CD4-positive, alpha-beta T cell treated with Interleukin-1 beta for 1 hour (primary cell): Measurements from ENCODE around the gene AP2A1.
"Not testable (repeated sequence)": the region's sequence is repeated elsewhere in the genome, so short reads cannot be mapped to it uniquely, and the experiment has no call there.

Experiments used
- DNase-seq, 2 donors: peaks; one replicate each; pipeline ENCODE4 v3.0.0-alpha.2; 2020 to 2022

AP2A1 gene

DNA sequence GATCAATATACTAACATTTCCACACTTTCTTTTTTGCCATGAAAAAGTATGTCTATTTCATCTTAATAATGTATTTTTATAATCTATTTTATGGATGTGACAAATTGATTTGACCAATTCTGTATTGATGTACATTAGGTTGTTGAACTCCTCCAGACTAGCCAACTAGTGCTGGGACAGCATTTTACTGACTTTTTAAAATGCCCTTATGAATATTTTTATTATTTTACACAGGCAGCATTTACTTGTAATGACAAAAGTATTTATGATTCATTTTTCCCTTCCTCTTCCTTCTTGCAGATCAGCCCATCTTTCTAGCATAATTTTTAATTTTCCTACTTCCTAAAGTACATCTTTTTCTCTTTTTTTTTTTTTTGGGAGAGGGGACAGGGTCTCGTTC, 47.2 kb downstream of the AP2A1 start:
- DNase-seq = no peak

GRCh38 chr19:49816590-49816989, 49.8 kb downstream of the AP2A1 start:
- DNase-seq = no peak

- peak; percentile 90 to 91 for DNase-seq
Observed at GRCh38 chr19:49817964-49818648, 51.3 kb downstream of the AP2A1 start, which contains the start of gene MED25. Gene MED25 (plus strand): TSS chr19:49818289. CDS start chr19:49818342, 53 bp downstream.

DNA sequence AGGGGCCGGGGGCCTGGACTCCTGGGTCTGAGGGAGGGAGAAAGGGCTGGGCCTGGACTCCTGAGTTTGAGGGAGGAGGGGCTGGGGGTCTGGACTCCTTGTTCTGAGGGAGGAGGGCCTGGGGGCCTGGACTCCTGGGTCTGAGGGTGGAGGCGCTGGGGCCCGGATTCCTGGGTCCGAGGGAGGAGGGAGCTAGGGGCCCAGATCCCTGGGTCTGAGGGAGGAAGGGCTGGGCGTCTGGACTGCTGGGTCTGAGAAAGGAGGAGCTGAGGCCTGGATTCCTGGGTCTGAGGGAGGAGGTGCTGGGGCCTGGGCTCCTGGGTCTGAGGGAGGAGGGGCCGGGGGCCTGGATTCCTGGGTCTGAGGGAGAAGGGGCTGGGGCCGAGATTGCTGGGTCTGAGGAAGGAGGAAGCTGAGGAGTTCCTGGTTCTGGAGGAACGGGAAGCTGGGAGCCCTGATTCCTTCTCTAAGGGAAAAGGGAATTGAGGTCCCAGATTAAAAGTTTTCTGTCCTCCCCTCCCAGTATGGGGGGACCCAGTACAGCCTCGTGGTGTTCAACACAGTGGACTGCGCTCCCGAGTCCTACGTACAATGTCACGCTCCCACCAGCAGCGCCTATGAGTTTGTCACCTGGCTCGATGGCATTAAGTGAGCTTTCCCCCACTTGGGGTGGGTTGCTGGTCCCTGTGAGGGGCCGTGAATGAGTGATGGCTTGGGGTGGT, 52.0 kb downstream of the AP2A1 start:
- DNase-seq = no peak

DNA sequence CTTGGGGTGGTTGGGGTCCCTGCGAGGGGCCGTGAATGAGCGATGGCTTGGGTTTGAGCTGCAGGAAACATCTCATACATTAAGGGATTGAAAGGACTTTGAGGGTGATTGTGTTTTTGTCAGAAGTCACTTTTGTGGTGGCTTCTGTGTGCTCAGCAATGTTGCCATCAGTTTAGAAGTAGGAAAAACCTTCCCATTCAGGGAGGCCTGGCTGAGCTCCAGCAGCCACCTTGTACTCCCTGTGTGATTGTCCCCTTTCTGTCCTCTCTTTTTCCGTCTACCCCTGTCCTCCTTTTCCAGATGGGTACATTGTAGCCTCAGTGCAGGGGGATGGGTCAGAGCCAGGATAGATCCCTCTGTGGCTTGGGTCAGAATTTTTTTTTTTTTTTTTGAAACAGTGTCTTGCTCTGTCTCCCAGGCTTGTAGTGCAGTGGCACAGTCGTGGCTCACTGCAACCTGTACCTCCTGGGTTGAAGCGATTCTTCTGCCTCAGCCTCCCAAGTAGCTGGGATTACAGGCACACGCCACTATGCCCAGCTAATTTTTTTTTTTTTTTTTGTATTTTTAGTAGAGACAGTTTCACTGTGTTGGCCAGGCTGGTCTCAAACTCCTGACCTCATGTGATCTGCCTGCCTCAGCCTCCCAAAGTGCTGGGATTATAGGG, 52.8 kb downstream of the AP2A1 start:
- not testable (repeated sequence) for DNase-seq

GRCh38 chr19:49820125-49820524, 53.3 kb downstream of the AP2A1 start:
- no peak for DNase-seq

DNA sequence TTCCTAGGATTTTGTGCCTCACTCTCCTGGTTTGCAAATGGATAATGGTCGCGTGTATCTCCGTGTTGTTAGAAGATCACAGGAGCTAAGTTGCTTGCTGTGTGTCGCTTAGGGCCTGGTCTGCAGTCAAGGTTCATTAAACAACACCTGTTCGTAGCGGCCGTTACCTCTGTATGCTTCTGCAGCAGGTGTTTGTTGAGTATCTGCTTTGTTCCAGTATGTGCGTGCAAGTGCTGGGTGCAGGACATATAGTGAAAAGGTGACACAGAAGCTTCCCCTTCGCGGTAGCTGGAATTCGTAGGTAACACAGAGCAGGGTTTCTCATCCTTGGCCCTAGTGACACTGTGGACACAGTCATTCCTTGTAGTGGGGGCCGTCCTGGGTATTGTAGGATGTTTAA, 56.7 kb downstream of the AP2A1 start:
- DNase-seq = no peak

DNA sequence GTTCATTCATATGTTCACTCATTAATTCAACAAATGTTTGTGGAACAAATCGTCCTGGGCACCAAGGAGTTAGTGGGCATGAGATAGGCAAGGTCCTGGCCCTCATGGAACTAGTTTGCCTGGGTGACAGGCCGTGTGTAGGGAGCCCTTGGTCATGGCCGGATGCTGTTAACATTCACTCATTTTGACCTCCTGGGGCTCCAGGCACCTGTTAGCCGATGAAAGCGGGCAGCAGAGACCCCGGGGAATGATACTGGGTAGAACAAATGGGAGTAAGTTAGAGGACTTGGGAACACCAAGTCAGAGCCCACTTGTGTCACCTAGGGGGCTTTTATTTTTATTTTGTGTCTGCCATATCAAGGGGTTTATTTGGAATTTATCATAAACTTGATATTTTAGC, 57.9 kb downstream of the AP2A1 start:
- no peak for DNase-seq

GRCh38 chr19:49827034-49827433, 60.2 kb downstream of the AP2A1 start:
- no peak for DNase-seq

GRCh38 chr19:49829200-49829599, 62.4 kb downstream of the AP2A1 start:
- DNase-seq = no peak

- no peak for DNase-seq
Observed at GRCh38 chr19:49829721-49830120, 62.9 kb downstream of the AP2A1 start.

DNA sequence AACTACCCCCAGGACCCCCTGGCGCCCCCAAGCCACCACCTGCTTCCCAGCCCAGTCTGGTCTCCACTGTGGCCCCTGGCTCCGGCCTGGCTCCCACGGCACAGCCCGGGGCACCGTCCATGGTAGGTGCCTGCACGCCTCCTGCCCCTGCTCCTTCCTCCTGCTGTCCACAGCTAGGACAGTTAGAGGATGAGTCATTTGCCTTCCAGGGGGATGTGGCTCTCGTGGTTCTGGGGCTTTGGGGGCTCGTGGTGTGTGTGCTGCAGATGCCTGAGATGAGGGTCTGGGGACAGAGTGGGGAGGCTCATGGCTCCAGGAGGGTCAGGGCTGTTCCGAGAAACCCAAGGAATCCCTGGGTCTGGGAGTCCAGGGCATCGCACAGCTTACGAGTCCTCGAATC, 64.0 kb downstream of the AP2A1 start:
- DNase-seq = no peak

DNA sequence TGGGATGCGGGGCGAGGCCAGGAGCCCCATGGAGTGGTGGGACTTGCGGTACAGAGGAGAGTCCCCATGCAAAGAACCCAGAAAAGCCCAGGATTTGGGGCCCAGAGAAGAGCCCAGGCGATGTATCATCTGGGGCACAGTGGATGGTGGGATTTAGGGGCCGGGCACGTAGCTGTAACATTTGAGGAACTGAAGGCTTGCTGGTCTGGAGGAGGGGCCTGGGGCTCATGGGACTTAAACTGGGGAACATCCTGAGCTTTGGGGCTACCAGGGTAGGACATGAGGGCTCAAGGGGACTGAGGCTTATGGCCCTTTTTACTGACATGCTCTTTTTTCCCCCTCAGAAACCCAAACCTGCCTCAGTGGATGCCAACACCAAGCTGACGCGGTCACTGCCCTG, 64.8 kb downstream of the AP2A1 start:
- no peak for DNase-seq

- no peak for DNase-seq
Observed at GRCh38 chr19:49832556-49832955, 65.8 kb downstream of the AP2A1 start.

DNA sequence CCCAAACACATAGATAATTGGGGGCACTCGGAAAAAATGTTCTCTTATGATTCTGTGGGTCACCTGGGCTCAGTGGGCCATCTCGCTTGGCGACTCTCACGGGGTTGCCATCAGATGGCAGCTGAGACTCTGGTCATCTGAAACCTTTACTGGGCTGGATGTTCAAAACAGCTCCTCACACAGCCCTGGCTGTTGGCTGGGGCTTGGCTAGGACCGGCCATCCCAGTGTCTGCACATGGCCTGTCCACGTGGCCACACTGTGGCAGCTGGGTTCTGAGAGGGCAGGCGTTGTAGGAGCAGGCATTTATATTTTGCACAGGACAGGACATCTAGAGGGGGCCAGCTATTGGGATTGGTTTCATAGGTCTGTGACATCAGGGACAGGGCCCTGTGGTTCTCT, 66.8 kb downstream of the AP2A1 start:
- no peak for DNase-seq

DNA sequence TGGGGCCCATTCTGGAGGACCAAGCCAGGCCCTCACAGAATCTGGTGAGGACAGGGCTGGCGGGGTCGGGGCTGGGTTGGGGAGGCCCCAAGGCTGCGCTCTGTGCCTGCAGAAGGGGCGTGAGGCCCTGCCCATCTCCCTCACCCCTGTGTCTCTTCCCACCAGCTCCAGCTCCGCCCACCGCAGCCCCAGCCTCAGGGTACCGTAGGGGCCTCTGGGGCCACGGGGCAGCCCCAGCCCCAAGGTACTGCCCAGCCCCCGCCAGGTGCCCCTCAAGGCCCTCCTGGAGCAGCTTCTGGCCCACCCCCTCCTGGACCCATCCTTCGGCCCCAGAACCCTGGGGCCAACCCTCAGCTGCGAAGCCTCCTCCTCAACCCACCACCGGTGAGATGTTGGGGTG, 68.8 kb downstream of the AP2A1 start:
- DNase-seq = no peak

DNA sequence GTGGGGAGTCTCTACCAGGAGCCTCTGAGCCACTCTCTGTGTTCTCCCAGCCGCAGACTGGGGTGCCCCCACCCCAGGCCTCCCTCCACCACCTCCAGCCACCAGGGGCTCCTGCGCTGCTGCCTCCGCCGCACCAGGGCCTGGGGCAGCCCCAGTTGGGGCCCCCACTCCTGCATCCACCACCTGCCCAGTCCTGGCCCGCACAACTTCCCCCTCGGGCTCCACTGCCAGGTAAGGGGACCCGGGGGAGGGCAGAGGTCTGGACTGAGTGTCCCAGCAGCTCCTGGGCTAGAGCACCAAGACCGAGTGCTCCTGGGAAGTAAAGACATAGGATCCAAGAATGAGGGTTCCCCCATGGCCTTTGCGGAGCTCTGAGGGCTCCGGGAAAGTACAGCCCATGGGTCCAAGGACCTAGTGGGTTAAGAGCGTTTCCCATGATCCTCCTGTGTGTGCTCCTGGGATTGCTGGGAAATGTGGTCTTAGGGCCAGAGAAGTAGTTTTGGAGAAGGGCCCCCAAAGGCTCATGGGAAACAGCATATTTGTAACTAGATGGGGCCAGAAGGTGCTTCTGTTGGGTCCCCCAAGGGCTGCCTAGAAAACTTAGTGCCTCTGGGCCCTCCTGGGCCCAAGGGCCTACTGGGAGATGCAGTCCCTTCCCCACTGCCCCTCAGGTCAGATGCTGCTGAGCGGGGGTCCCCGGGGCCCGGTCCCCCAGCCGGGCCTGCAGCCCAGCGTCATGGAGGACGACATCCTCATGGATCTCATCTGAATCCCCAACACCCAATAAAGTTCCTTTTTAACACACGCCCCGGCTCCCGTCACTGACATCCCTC, 69.6 kb downstream of the AP2A1 start:
- no peak for DNase-seq

GRCh38 chr19:49837009-49837310, 70.2 kb downstream of the AP2A1 start:
- no peak for DNase-seq

GRCh38 chr19:49837425-49837824, 70.6 kb downstream of the AP2A1 start:
- no peak for DNase-seq

GRCh38 chr19:49838885-49839588, 72.2 kb downstream of the AP2A1 start:
- no peak for DNase-seq

- DNase-seq = no peak
Observed at GRCh38 chr19:49839713-49840112, 72.9 kb downstream of the AP2A1 start.

DNA sequence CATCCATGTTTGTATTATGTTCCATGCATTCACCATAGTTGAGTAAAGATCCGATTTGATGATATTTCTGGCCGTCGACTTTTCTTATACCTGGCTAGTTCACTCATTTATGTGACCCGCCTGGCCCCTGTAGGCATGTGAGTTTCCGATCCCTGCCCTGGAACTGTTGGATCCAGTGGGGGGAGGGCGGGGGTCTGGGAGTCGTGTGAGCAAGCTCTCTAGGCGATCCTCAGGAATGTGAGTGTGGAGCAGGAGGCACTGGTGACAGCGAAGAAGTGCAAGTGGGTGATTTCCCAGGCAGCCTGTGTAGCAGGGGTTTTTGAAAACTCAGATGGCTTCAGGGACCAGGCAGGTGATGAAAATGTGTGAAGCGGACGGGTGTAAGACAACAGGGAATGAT, 73.5 kb downstream of the AP2A1 start:
- no peak for DNase-seq
